SK-N-SH (cell line): Measurements from ENCODE around the gene NPAS3. TPM values are rescaled to one million over a fixed set of nuclear protein-coding genes. Genes with fewer than 3 reads are reported as not detected.

ENCODE experiments used
- CTCF ChIA-PET: fragments of 300-600, 350-600 bp; formaldehyde crosslinking; extraction: SDS; loops from one replicate; lab custom pipeline; 2021; lab: Yijun Ruan, JAX
- POLR2A ChIA-PET: fragments of 350-600 bp; sonication (Branson Sonifier 250); formaldehyde crosslinking; extraction: SDS; loops from one replicate; lab custom pipeline; 2020; ENCODE audit warnings: antibody characterized with exemption, inconsistent platforms; lab: Yijun Ruan, JAX
- DNase-seq: peaks from one replicate; pipeline ENCODE4 v3.0.0; 2012
- H2AFZ ChIP-seq: fragments of 200-600 bp; sonication (generic); 2 replicates; pipeline ENCODE4 v1.8.1; 2016; ENCODE audit warnings: antibody characterized with exemption, mild to moderate bottlenecking, low read depth
- H3F3A ChIP-seq: fragments of 200-600 bp; sonication (generic); replicated peaks from 2 replicates; pipeline ENCODE3; 2016; ENCODE audit warnings: antibody characterized with exemption, mild to moderate bottlenecking; ENCODE audit not compliant: insufficient read depth
- H3K27ac ChIP-seq, 2 experiments: fragments of 200-500 bp in 1 of 2; fragments of 200-600 bp in 1 of 2; sonication (Bioruptor generic) in 1 of 2; sonication (generic), shearing (Covaris generic) in 1 of 2; 2 replicates each; pipeline versions ENCODE4 v1.5.1 to v1.6.1; 2014 to 2016; ENCODE audit warnings: low read depth in 2 of 2, inconsistent platforms in 1 of 2, low read length in 1 of 2, mild to moderate bottlenecking in 1 of 2, mixed read lengths in 1 of 2
- H3K27me3 ChIP-seq: fragments of 200-600 bp; sonication (generic), shearing (Covaris generic); 2 replicates; pipeline ENCODE4 v1.6.1; 2016; ENCODE audit warnings: mixed run types; ENCODE audit not compliant: insufficient read depth
- H3K36me3 ChIP-seq, 2 experiments: fragments of 200-500 bp in 1 of 2; fragments of 200-600 bp in 1 of 2; sonication (Bioruptor generic) in 1 of 2; sonication (generic) in 1 of 2; replicated peaks in 1 of 2; 2 replicates each; pipeline versions ENCODE3 to v1.5.1; 2014 to 2016; ENCODE audit warnings: low read length in 1 of 2, mild to moderate bottlenecking in 1 of 2; ENCODE audit not compliant: insufficient read depth in 2 of 2, control insufficient read depth in 1 of 2
- H3K4me1 ChIP-seq, 2 experiments: fragments of 200-500 bp in 1 of 2; fragments of 200-600 bp in 1 of 2; sonication (Bioruptor generic) in 1 of 2; sonication (generic), shearing (Covaris generic) in 1 of 2; 2 replicates each; pipeline versions ENCODE4 v1.5.1 to v1.6.1; 2014 to 2016; ENCODE audit warnings: low read depth in 1 of 2, low read length in 1 of 2, mixed run types in 1 of 2; ENCODE audit not compliant: insufficient read depth in 2 of 2, control insufficient read depth in 1 of 2
- H3K4me2 ChIP-seq: fragments of 200-600 bp; sonication (generic), shearing (Covaris generic); 2 replicates; pipeline ENCODE4 v1.6.1; 2017; ENCODE audit warnings: mixed run types
- H3K4me3 ChIP-seq, 2 experiments: fragments of 200-500 bp in 1 of 2; fragments of 200-600 bp in 1 of 2; sonication (Bioruptor generic) in 1 of 2; sonication (generic), shearing (Covaris generic) in 1 of 2; 2 replicates each; pipeline versions ENCODE4 v1.5.1 to v1.8.1; 2014 to 2016; ENCODE audit warnings: low read depth in 2 of 2, inconsistent platforms in 1 of 2, low read length in 1 of 2, mild to moderate bottlenecking in 1 of 2, mixed read lengths in 1 of 2, moderate library complexity in 1 of 2
- H3K79me2 ChIP-seq: fragments of 200-600 bp; sonication (generic); 2 replicates; pipeline ENCODE4 v1.8.1; 2017; ENCODE audit warnings: mild to moderate bottlenecking; ENCODE audit not compliant: insufficient read depth
- H3K9ac ChIP-seq: fragments of 200-600 bp; sonication (generic); 2 replicates; pipeline ENCODE4 v1.6.1; 2017; ENCODE audit warnings: mixed run types
- H3K9me2 ChIP-seq: fragments of 200-600 bp; sonication (generic); 2 replicates; pipeline ENCODE4 v1.6.1; 2017; ENCODE audit warnings: mixed run types
- H3K9me3 ChIP-seq: fragments of 200-600 bp; sonication (generic); 2 replicates; pipeline ENCODE4 v1.6.1; 2017; ENCODE audit warnings: mixed run types, mild to moderate bottlenecking, moderate library complexity
- H4K20me1 ChIP-seq: fragments of 200-600 bp; sonication (generic); 2 replicates; pipeline ENCODE4 v1.6.1; 2017; ENCODE audit warnings: mild to moderate bottlenecking, mixed run types; ENCODE audit not compliant: insufficient read depth
- FOSL2 ChIP-seq: IDR thresholded peaks from 2 replicates; pipeline ENCODE4 v1.4.0; 2012; ENCODE audit warnings: low read depth, mild to moderate bottlenecking, moderate library complexity, borderline replicate concordance
- FOXJ3 ChIP-seq: sonication (generic); formaldehyde crosslinking; IDR thresholded peaks from 2 replicates; pipeline ENCODE4 v1.5.1; 2020; ENCODE audit warnings: mild to moderate bottlenecking, missing genetic modification reagents
- FOXM1 ChIP-seq: IDR thresholded peaks from 2 replicates; pipeline ENCODE4 v1.4.0; 2012; ENCODE audit warnings: low read depth, mild to moderate bottlenecking
- GABPA ChIP-seq: IDR thresholded peaks from 2 replicates; pipeline ENCODE4 v1.4.0; 2012; ENCODE audit warnings: low read depth, mild to moderate bottlenecking
- IRF3 ChIP-seq: fragments of 150-350 bp; IDR thresholded peaks from 2 replicates; pipeline ENCODE4 v1.6.1; 2016; ENCODE audit warnings: mild to moderate bottlenecking, low read depth, low read length
- MEF2A ChIP-seq: IDR thresholded peaks from 2 replicates; pipeline ENCODE4 v1.4.0; 2012; ENCODE audit warnings: low read depth, borderline replicate concordance
- NFIC ChIP-seq: IDR thresholded peaks from 2 replicates; pipeline ENCODE4 v1.4.0; 2012; ENCODE audit warnings: borderline replicate concordance
- SMC3 ChIP-seq: IDR thresholded peaks from 2 replicates; pipeline ENCODE4 v1.6.1; 2012; ENCODE audit warnings: low read depth, low read length, improper control_type of control experiment
- TCF12 ChIP-seq: IDR thresholded peaks from 2 replicates; pipeline ENCODE4 v1.4.0; 2012
- YY1 ChIP-seq: IDR thresholded peaks from 2 replicates; pipeline ENCODE4 v1.4.0; 2012; ENCODE audit warnings: low read depth, mild to moderate bottlenecking
- ZBTB33 ChIP-seq: IDR thresholded peaks from 2 replicates; pipeline ENCODE4 v1.4.0; 2012; ENCODE audit warnings: low read depth, borderline replicate concordance
- WGBS: methylation state at CpG from one replicate; pipeline ENCODE4 v1.1.6; 2017; ENCODE audit warnings: low lambda C conversion rate; 5-methylcytosine and 5-hydroxymethylcytosine counted together
- polyA plus RNA-seq, 3 experiments: library from polyadenylated mRNA; depleted of rRNA; stranded (reverse); fragments of >200 nt; gene quantifications; 2 replicates each; pipeline ENCODE4 v1.2.3, GENCODE V29; 2012
- TF ChIP-seq, protein P1 (sequence below): IDR thresholded peaks from 2 replicates; pipeline ENCODE4; 2012
- TF ChIP-seq, protein P2 (sequence below): fragments of 200-600 bp; sonication (generic); IDR thresholded peaks from 2 replicates; pipeline ENCODE4 v1.6.1; 2017; ENCODE audit warnings: antibody characterized with exemption, mild to moderate bottlenecking, moderate library complexity

The NPAS3 gene
- polyA plus RNA-seq, 1 of the 3 experiments (the other 2 are of a cell fraction) = 4.3 TPM

GRCh38 chr14:33689680-33690079, 751.0 kb downstream of the NPAS3 start (continued):
- TF ChIP-seq ZBTB33 (no peak), SMC3 (no peak), MEF2A (no peak)

DNA sequence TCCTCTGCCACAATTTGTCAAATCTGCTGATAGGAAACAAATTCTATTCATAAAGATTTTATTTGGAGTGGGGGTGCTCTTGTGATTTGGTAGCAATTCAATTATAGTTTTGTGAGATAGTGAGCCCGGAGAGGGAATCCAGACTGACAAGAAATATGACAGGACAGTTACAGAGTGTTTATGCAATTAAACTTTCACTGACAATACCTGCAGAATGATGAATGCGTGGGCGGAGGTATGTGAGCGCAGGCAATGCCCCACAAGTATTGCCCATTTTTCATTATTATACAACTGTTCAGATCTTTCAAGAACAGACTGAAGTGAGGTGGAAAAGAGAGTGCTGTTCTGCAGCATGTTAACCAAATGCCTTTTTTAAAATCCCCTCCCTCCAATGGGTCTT, 753.2 kb downstream of the NPAS3 start:
- Histone ChIP-seq H3K79me2 (no peaks in the 10 kb centered on the region), H3K9ac (no peak overlapping the region), H3K27me3 (no peaks in the 10 kb centered on the region), H3K4me1 (peaks cover 3 to 23% of the 10 kb centered on the region in 2 experiments), H3K9me3 (no peaks in the 10 kb centered on the region), H3K27ac (peak overlapping the region; percentile 64 to 92; a peak in 2 of 4 replicates), H3K4me2 (peak overlapping the region; percentile 47), H3K36me3 (no peaks in the 10 kb centered on the region), H2AFZ (no peak overlapping the region), H3K4me3 (no peak overlapping the region), H3F3A (peaks cover 23% of the 10 kb centered on the region), H4K20me1 (no peaks in the 10 kb centered on the region), H3K9me2 (no peaks in the 10 kb centered on the region)
- ChIA-PET CTCF (interaction anchor here (0.7 to 0.9 kb wide), 2 partner anchors 29 to 42 kb away, joined by 3 read pairs; no protein-coding TSS in a partner anchor), POLR2A (no interaction called here)
- WGBS = 77% methylated on average over 4 of the region's 4 CpGs
- no peak for DNase-seq
- TF ChIP-seq IRF3 (no peak), YY1 (no peak), FOXM1 (no peak), NFIC (0 out of 2 replicates have a peak, but pooled peaks have one; percentile 14), MEF2A (no peak), FOXJ3 (CRISPR knock-in tag) (no peak), TCF12 (peak; percentile 35; the same call in 1 of the 2 replicates), FOSL2 (no peak), GABPA (no peak)
- TF ChIP-seq, protein P1, sequence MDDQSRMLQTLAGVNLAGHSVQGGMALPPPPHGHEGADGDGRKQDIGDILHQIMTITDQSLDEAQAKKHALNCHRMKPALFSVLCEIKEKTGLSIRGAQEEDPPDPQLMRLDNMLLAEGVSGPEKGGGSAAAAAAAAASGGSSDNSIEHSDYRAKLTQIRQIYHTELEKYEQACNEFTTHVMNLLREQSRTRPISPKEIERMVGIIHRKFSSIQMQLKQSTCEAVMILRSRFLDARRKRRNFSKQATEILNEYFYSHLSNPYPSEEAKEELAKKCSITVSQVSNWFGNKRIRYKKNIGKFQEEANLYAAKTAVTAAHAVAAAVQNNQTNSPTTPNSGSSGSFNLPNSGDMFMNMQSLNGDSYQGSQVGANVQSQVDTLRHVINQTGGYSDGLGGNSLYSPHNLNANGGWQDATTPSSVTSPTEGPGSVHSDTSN = peak; percentile 64; the same call in 1 of the 2 replicates
- TF ChIP-seq, protein P2, sequence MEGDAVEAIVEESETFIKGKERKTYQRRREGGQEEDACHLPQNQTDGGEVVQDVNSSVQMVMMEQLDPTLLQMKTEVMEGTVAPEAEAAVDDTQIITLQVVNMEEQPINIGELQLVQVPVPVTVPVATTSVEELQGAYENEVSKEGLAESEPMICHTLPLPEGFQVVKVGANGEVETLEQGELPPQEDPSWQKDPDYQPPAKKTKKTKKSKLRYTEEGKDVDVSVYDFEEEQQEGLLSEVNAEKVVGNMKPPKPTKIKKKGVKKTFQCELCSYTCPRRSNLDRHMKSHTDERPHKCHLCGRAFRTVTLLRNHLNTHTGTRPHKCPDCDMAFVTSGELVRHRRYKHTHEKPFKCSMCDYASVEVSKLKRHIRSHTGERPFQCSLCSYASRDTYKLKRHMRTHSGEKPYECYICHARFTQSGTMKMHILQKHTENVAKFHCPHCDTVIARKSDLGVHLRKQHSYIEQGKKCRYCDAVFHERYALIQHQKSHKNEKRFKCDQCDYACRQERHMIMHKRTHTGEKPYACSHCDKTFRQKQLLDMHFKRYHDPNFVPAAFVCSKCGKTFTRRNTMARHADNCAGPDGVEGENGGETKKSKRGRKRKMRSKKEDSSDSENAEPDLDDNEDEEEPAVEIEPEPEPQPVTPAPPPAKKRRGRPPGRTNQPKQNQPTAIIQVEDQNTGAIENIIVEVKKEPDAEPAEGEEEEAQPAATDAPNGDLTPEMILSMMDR = no peak
